Vagina (tissue), 2 donors: ENCODE data around the gene HOXB7. TPM values are rescaled to one million over a fixed set of nuclear protein-coding genes. Genes with fewer than 3 reads are reported as not detected.
A peak's percentile ranks its signal among the peaks of the same experiment; 100 is the strongest.

Experiments
- DNase-seq, 2 donors: peaks; one replicate each; pipeline ENCODE4 v3.0.0-alpha.2; 2017; ENCODE audit errors: extremely low spot score in 2 of 2
- H3K27ac ChIP-seq: fragments of 200-600 bp; sonication (generic); one replicate; pipeline ENCODE4 v1.5.1; 2019
- H3K27me3 ChIP-seq: fragments of 200-600 bp; sonication (generic); one replicate; pipeline ENCODE4 v1.5.1; 2019
- H3K36me3 ChIP-seq, 2 donors: fragments of 200-600 bp; sonication (generic); one replicate each; pipeline ENCODE4 v1.5.1; 2017 to 2019
- H3K4me1 ChIP-seq: fragments of 200-600 bp; sonication (generic); one replicate; pipeline ENCODE4 v1.5.1; 2019
- H3K4me3 ChIP-seq, 2 donors: fragments of 200-600 bp; sonication (generic); 1 replicate in 1 of 2; 2 replicates in 1 of 2; pipeline ENCODE4 v1.5.1; 2016 to 2019
- H3K9me3 ChIP-seq: fragments of 200-600 bp; sonication (generic); one replicate; pipeline ENCODE4 v1.5.1; 2019
- CTCF ChIP-seq, 3 experiments: fragments of 450-650 bp in 2 of 3; fragments of 200-600 bp in 1 of 3; sonication (generic) in 1 of 3; IDR thresholded peaks; one replicate each; pipeline ENCODE4 v1.5.1; 2017 to 2019; ENCODE audit warnings: antibody characterized with exemption in 3 of 3, mild to moderate bottlenecking in 2 of 3, moderate library complexity in 2 of 3
- POLR2A ChIP-seq, 2 donors: fragments of 450-650 bp; IDR thresholded peaks; one replicate each; pipeline ENCODE4 v1.6.1; 2017; ENCODE audit warnings: antibody characterized with exemption in 2 of 2, mild to moderate bottlenecking in 2 of 2, moderate library complexity in 2 of 2
- POLR2AphosphoS5 ChIP-seq, 2 donors: sonication (generic); formaldehyde crosslinking; IDR thresholded peaks; one replicate each; pipeline ENCODE4 v1.9.0; 2017; ENCODE audit warnings: antibody characterized with exemption in 2 of 2, mild to moderate bottlenecking in 2 of 2, low read depth in 1 of 2; ENCODE audit not compliant: insufficient read depth in 1 of 2
- intact Hi-C: fragments of 100-400 bp; cut with DNase I; formaldehyde crosslinking; loops from one replicate; pipeline ENCODE4 v1.15.1; 2023
- total RNA-seq: library from RNA; depleted of rRNA; stranded (reverse); fragments of >200 nt; gene quantifications from one replicate; pipeline ENCODE4 v1.2.3, GENCODE V29; 2016

HOXB7 gene
- total RNA-seq, 1 donor from 2014 or later = 3.2 TPM

- Histone ChIP-seq H3K27ac (no peak overlapping the region), H3K36me3 (no peaks in the 10 kb centered on the region), H3K27me3 (peaks cover 5% of the 10 kb centered on the region), H3K4me1 (no peaks in the 10 kb centered on the region), H3K9me3 (no peaks in the 10 kb centered on the region), H3K4me3 (no peak overlapping the region)
- intact Hi-C loops = no loop called here
- no peak for DNase-seq
- TF ChIP-seq POLR2AphosphoS5 (IDR thresholded peaks at IDR 0.05; ENCODE audit: insufficient read depth in 1 of 2, low read depth in 1 of 2) = no peak
These were observed 29.4 kb upstream of the HOXB7 start for GRCh38 chr17:48639982-48640857.

GRCh38 chr17:48639136-48639535, 28.3 kb upstream of the HOXB7 start:
- intact Hi-C loops = no loop called here
- no peak overlapping the region for H3K4me3 ChIP-seq
- H3K36me3 ChIP-seq = no peaks in the 10 kb centered on the region
- DNase-seq = no peak
- no peaks in the 10 kb centered on the region for H3K4me1 ChIP-seq
- no peaks in the 10 kb centered on the region for H3K9me3 ChIP-seq
- H3K27me3 ChIP-seq = peaks cover 5% of the 10 kb centered on the region
- no peak for TF ChIP-seq CTCF (IDR thresholded peaks at IDR 0.05)
- TF ChIP-seq POLR2A (IDR thresholded peaks at IDR 0.05) = no peak
- no peak for TF ChIP-seq POLR2AphosphoS5 (IDR thresholded peaks at IDR 0.05; ENCODE audit: insufficient read depth in 1 of 2, low read depth in 1 of 2)
- H3K27ac ChIP-seq = no peak overlapping the region

GRCh38 chr17:48637323-48638260, 26.8 kb upstream of the HOXB7 start:
- Histone ChIP-seq H3K27me3 (peaks cover 5% of the 10 kb centered on the region), H3K4me1 (peaks cover 9% of the 10 kb centered on the region), H3K9me3 (no peaks in the 10 kb centered on the region), H3K27ac (no peak overlapping the region), H3K4me3 (no peak overlapping the region), H3K36me3 (no peaks in the 10 kb centered on the region)
- no peak for DNase-seq
- intact Hi-C loops = no loop called here
- no peak for TF ChIP-seq POLR2AphosphoS5 (IDR thresholded peaks at IDR 0.05; ENCODE audit: insufficient read depth in 1 of 2, low read depth in 1 of 2)
- no peak for TF ChIP-seq POLR2A (IDR thresholded peaks at IDR 0.05)
- no peak for TF ChIP-seq CTCF (IDR thresholded peaks at IDR 0.05)

- no peak overlapping the region for H3K4me3 ChIP-seq
- no peaks in the 10 kb centered on the region for H3K36me3 ChIP-seq
- H3K27ac ChIP-seq = no peak overlapping the region
- peaks cover 9% of the 10 kb centered on the region for H3K4me1 ChIP-seq
- no peaks in the 10 kb centered on the region for H3K9me3 ChIP-seq
- TF ChIP-seq POLR2AphosphoS5 (IDR thresholded peaks at IDR 0.05; ENCODE audit: insufficient read depth in 1 of 2, low read depth in 1 of 2) (no peak), CTCF (IDR thresholded peaks at IDR 0.05) (peak in 1 of 3 experiments; percentile 24)
- intact Hi-C loops = no loop called here
- no peak for DNase-seq
- H3K27me3 ChIP-seq = peaks cover 2% of the 10 kb centered on the region
These were observed 25.6 kb upstream of the HOXB7 start for GRCh38 chr17:48636177-48637018.
